HEK293 (cell line): ENCODE data around the gene PRM1.

Source experiments
- CTCF ChIP-seq: fragments of 450-650 bp; formaldehyde crosslinking; IDR thresholded peaks from 2 replicates; pipeline ENCODE4 v1.5.1; 2016; ENCODE audit warnings: missing biosample characterization, missing genetic modification characterization
- ZNF24 ChIP-seq: fragments of 450-650 bp; formaldehyde crosslinking; IDR thresholded peaks from 2 replicates; pipeline ENCODE4 v1.5.1; 2016; ENCODE audit warnings: missing biosample characterization, missing genetic modification characterization
- ZNF530 ChIP-seq: fragments of 450-650 bp; formaldehyde crosslinking; IDR thresholded peaks from 2 replicates; pipeline ENCODE4 v1.5.1; 2016; ENCODE audit warnings: low read depth, missing biosample characterization, missing genetic modification characterization

DNA sequence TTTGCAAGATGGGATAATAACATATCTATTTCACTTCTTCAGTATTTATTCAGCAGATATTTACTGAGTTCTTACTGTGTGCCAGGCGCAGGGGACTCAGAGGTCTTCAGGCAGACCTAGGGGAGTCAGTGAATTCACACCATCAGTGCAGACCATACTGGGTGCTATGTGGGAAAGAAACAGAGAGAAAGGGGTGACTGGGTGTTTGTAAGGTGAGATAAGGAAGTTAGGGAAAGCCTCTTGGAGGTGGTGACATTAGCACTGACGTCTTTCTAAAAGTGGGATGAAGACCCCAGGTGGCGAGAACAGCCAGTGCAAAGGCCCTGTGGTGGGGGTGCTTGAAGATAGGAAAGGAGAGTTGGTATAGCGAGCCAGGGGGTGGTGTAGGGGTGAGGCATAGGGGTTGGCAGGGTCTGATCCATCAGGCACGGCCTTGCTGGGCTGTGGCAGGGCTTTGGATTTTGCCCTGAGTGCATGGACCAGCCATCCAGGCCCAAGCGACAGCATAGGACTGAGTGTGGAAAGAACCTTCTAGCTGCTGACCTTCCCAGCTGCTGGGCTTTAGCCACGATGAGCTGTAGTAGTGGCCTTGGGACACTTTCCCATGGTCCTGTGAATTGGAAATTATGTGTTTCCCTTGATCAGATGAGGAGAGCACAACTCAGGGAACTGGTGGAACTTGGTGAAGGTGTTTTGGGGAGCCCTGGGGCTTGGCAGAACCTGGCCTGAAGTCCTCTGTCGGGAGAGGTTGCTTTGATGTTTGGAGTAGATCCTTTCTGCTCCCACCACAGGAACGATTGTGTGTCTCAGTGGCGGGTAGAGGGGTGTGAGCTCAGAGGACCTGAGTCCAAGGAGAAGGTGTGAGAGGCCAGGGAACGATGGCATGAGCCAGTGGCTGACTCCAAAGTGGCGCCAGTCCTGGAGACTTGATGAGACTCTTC lies 21.2 kb downstream of the PRM1 start:
- no peak for TF ChIP-seq CTCF (tag by site-specific recombination)
- TF ChIP-seq ZNF24 (tag by site-specific recombination): no peak
- no peak for TF ChIP-seq ZNF530
